ENCODE data around the gene RORB. TPM values are rescaled to one million over a fixed set of nuclear protein-coding genes. Genes with fewer than 3 reads are reported as not detected.

The RORB gene
- polyA plus RNA-seq, 3 donors = not detected

DNA sequence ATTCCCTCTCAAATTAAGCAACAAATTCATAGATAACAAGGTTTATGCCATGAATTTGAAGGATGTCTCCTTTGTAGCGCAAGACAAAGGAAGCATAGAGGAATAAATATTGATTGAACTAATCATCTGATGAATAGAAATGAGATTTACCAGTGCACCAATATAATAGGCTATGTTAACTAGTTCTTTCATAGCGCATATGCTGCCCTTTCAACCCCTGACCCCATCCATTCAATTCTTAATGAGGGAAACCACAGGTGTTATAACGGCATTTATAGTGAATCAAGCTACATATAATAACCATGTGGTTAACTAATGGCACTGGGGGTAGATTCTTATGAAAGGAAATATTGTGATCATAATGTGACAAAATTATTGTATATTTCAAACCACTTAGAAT lies 6.5 kb downstream of the RORB start:
- H3K4me3 ChIP-seq (replicated peaks in 1 of 3; ENCODE audit: low read depth in 2 of 3, low read length in 3 of 3) = no peak overlapping the region
- peaks cover 2 to 9% of the 10 kb centered on the region in 2 donors for H3K4me1 ChIP-seq (ENCODE audit: control insufficient read depth in 1 of 2, insufficient read depth in 2 of 2, low read length in 2 of 2)
- Mint-ChIP-seq H3K9me3 (peaks cover 0 to 13% (median 4%) of the 10 kb centered on the region in 7 donors), H3K27ac (no peak overlapping the region), H3K36me3 (peaks cover 2 to 3% of the 10 kb centered on the region in 2 donors), H3K4me3 (no peak overlapping the region), H3K27me3 (ENCODE audit: low read depth in 3 of 3) (peaks cover 34 to 48% (median 35%) of the 10 kb centered on the region in 3 donors), H3K4me1 (peaks cover 20% of the 10 kb centered on the region)
- intact Hi-C loops (cut with micrococcal nuclease) = no loop called here
- H3K79me2 ChIP-seq (ENCODE audit: insufficient read depth, low read length) = no peaks in the 10 kb centered on the region
- H2AFZ ChIP-seq (ENCODE audit: insufficient read depth, low read depth, low read length, poor library complexity, severe bottlenecking) = no peak overlapping the region
- no peak for DNase-seq
- no peak for TF ChIP-seq CTCF (IDR thresholded peaks at IDR 0.05)
- H4K20me1 ChIP-seq (ENCODE audit: insufficient read depth, low read length) = no peaks in the 10 kb centered on the region
- no CpG with 5 or more reads among the region's 3 CpGs for WGBS (ENCODE audit: insufficient coverage)
- no peak overlapping the region for H3K27ac ChIP-seq (ENCODE audit: low read depth in 1 of 2, low read length in 2 of 2)
- peaks cover 2 to 17% of the 10 kb centered on the region in 2 donors for H3K9me3 ChIP-seq (replicated peaks in 1 of 2; ENCODE audit: control insufficient read depth in 1 of 2, insufficient read depth in 1 of 2, low read length in 2 of 2)
- H3K4me2 ChIP-seq (replicated peaks; ENCODE audit: extremely low read depth, low read length, poor library complexity, severe bottlenecking) = no peak overlapping the region
- H3K9ac ChIP-seq (ENCODE audit: insufficient read depth, low read length, poor library complexity, severe bottlenecking) = no peak overlapping the region
- no peaks in the 10 kb centered on the region for H3K36me3 ChIP-seq (replicated peaks in 1 of 2; ENCODE audit: control insufficient read depth in 1 of 2, insufficient read depth in 2 of 2, low read length in 2 of 2)
- H3K27me3 ChIP-seq (ENCODE audit: control insufficient read depth in 2 of 2, insufficient read depth in 2 of 2, low read length in 2 of 2) = peaks cover 44 to 57% of the 10 kb centered on the region in 2 donors

DNA sequence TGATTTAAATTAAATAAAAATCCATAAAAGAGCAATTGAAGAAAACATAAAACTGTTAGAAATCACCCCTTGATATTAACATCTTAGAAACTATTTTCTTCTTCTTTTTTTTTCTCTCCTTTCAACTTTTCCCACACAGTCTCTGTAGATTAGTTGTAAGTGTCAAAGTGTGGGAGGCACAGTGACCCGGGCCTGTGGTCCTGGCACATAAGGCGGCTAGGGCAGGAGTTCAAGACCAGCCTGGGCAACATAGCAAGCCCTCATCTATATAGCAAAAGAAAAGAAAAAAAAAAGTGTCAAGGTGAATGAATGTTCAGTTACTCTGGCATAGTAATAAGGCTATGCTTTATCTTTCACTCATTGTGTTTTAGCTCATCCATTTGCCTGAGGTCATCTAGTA lies 14.2 kb downstream of the RORB start:
- Histone ChIP-seq H3K4me3 (replicated peaks in 1 of 3; ENCODE audit: low read depth in 2 of 3, low read length in 3 of 3) (no peak overlapping the region), H2AFZ (ENCODE audit: insufficient read depth, low read depth, low read length, poor library complexity, severe bottlenecking) (no peak overlapping the region), H3K4me1 (ENCODE audit: control insufficient read depth in 1 of 2, insufficient read depth in 2 of 2, low read length in 2 of 2) (no peaks in the 10 kb centered on the region), H3K36me3 (replicated peaks in 1 of 2; ENCODE audit: control insufficient read depth in 1 of 2, insufficient read depth in 2 of 2, low read length in 2 of 2) (no peaks in the 10 kb centered on the region), H3K79me2 (ENCODE audit: insufficient read depth, low read length) (no peaks in the 10 kb centered on the region), H3K9ac (ENCODE audit: insufficient read depth, low read length, poor library complexity, severe bottlenecking) (no peak overlapping the region), H3K27me3 (ENCODE audit: control insufficient read depth in 2 of 2, insufficient read depth in 2 of 2, low read length in 2 of 2) (peaks cover 2 to 7% of the 10 kb centered on the region in 2 donors), H4K20me1 (ENCODE audit: insufficient read depth, low read length) (no peaks in the 10 kb centered on the region), H3K4me2 (replicated peaks; ENCODE audit: extremely low read depth, low read length, poor library complexity, severe bottlenecking) (no peak overlapping the region), H3K27ac (ENCODE audit: low read depth in 1 of 2, low read length in 2 of 2) (no peak overlapping the region), H3K9me3 (replicated peaks in 1 of 2; ENCODE audit: control insufficient read depth in 1 of 2, insufficient read depth in 1 of 2, low read length in 2 of 2) (no peaks in the 10 kb centered on the region)
- DNase-seq = no peak
- Mint-ChIP-seq H3K9me3 (no peaks in the 10 kb centered on the region), H3K27me3 (ENCODE audit: low read depth in 3 of 3) (peaks cover 3 to 11% (median 3%) of the 10 kb centered on the region in 3 donors), H3K27ac (no peak overlapping the region), H3K36me3 (no peaks in the 10 kb centered on the region), H3K4me3 (no peak overlapping the region), H3K4me1 (no peaks in the 10 kb centered on the region)
- no CpG with 5 or more reads among the region's 2 CpGs for WGBS (ENCODE audit: insufficient coverage)
- intact Hi-C loops (cut with micrococcal nuclease) = no loop called here
- TF ChIP-seq CTCF (IDR thresholded peaks at IDR 0.05) = no peak
